ENCODE results near the gene APC.

The APC gene

GRCh38 chr5:112720576-112720975, 17.1 kb upstream of the APC start:
- no peaks in the 10 kb centered on the region for H3K9me3 ChIP-seq (ENCODE audit: control insufficient read depth, low read depth, low read length)
- H3K4me1 ChIP-seq (ENCODE audit: control insufficient read depth, low read depth, low read length) = peaks cover 11% of the 10 kb centered on the region
- H3K36me3 ChIP-seq (ENCODE audit: control insufficient read depth, low read depth, low read length) = no peaks in the 10 kb centered on the region
- no peak overlapping the region for H3K9ac ChIP-seq (ENCODE audit: low read length)
- no peak overlapping the region for H3K4me3 ChIP-seq (ENCODE audit: low read length)
- no peak overlapping the region for H3K27ac ChIP-seq (ENCODE audit: low read length)
- no peaks in the 10 kb centered on the region for H3K27me3 ChIP-seq (ENCODE audit: control insufficient read depth, insufficient read depth, low read length)

GRCh38 chr5:112724901-112725300, 12.8 kb upstream of the APC start:
- no peak overlapping the region for H3K27ac ChIP-seq (ENCODE audit: low read length)
- H3K4me1 ChIP-seq (ENCODE audit: control insufficient read depth, low read depth, low read length) = no peaks in the 10 kb centered on the region
- no peak overlapping the region for H3K4me3 ChIP-seq (ENCODE audit: low read length)
- no peaks in the 10 kb centered on the region for H3K36me3 ChIP-seq (ENCODE audit: control insufficient read depth, low read depth, low read length)
- H3K9me3 ChIP-seq (ENCODE audit: control insufficient read depth, low read depth, low read length) = no peaks in the 10 kb centered on the region
- H3K27me3 ChIP-seq (ENCODE audit: control insufficient read depth, insufficient read depth, low read length) = no peaks in the 10 kb centered on the region
- no peak overlapping the region for H3K9ac ChIP-seq (ENCODE audit: low read length)

GRCh38 chr5:112729630-112730029, 8.1 kb upstream of the APC start:
- no peaks in the 10 kb centered on the region for H3K4me1 ChIP-seq (ENCODE audit: control insufficient read depth, low read depth, low read length)
- no peaks in the 10 kb centered on the region for H3K9me3 ChIP-seq (ENCODE audit: control insufficient read depth, low read depth, low read length)
- H3K27me3 ChIP-seq (ENCODE audit: control insufficient read depth, insufficient read depth, low read length) = no peaks in the 10 kb centered on the region
- no peak overlapping the region for H3K4me3 ChIP-seq (ENCODE audit: low read length)
- H3K27ac ChIP-seq (ENCODE audit: low read length) = no peak overlapping the region
- H3K9ac ChIP-seq (ENCODE audit: low read length) = no peak overlapping the region
- no peaks in the 10 kb centered on the region for H3K36me3 ChIP-seq (ENCODE audit: control insufficient read depth, low read depth, low read length)

GRCh38 chr5:112732131-112732530, 5.6 kb upstream of the APC start:
- Histone ChIP-seq H3K9me3 (ENCODE audit: control insufficient read depth, low read depth, low read length) (no peaks in the 10 kb centered on the region), H3K9ac (ENCODE audit: low read length) (no peak overlapping the region), H3K4me1 (ENCODE audit: control insufficient read depth, low read depth, low read length) (peaks cover 3% of the 10 kb centered on the region), H3K36me3 (ENCODE audit: control insufficient read depth, low read depth, low read length) (no peaks in the 10 kb centered on the region), H3K4me3 (ENCODE audit: low read length) (no peak overlapping the region), H3K27me3 (ENCODE audit: control insufficient read depth, insufficient read depth, low read length) (no peaks in the 10 kb centered on the region), H3K27ac (ENCODE audit: low read length) (no peak overlapping the region)

GRCh38 chr5:112733586-112733985, 4.1 kb upstream of the APC start:
- no peak overlapping the region for H3K4me3 ChIP-seq (ENCODE audit: low read length)
- H3K9me3 ChIP-seq (ENCODE audit: control insufficient read depth, low read depth, low read length) = no peaks in the 10 kb centered on the region
- H3K9ac ChIP-seq (ENCODE audit: low read length) = no peak overlapping the region
- no peaks in the 10 kb centered on the region for H3K27me3 ChIP-seq (ENCODE audit: control insufficient read depth, insufficient read depth, low read length)
- H3K4me1 ChIP-seq (ENCODE audit: control insufficient read depth, low read depth, low read length) = peaks cover 8% of the 10 kb centered on the region
- no peaks in the 10 kb centered on the region for H3K36me3 ChIP-seq (ENCODE audit: control insufficient read depth, low read depth, low read length)
- no peak overlapping the region for H3K27ac ChIP-seq (ENCODE audit: low read length)

GRCh38 chr5:112734597-112734996, 3.1 kb upstream of the APC start:
- Histone ChIP-seq H3K36me3 (ENCODE audit: control insufficient read depth, low read depth, low read length) (no peaks in the 10 kb centered on the region), H3K27ac (ENCODE audit: low read length) (no peak overlapping the region), H3K9me3 (ENCODE audit: control insufficient read depth, low read depth, low read length) (no peaks in the 10 kb centered on the region), H3K4me1 (ENCODE audit: control insufficient read depth, low read depth, low read length) (peaks cover 10% of the 10 kb centered on the region), H3K27me3 (ENCODE audit: control insufficient read depth, insufficient read depth, low read length) (no peaks in the 10 kb centered on the region), H3K9ac (ENCODE audit: low read length) (no peak overlapping the region), H3K4me3 (ENCODE audit: low read length) (no peak overlapping the region)

GRCh38 chr5:112735702-112736101, 2.0 kb upstream of the APC start:
- Histone ChIP-seq H3K36me3 (ENCODE audit: control insufficient read depth, low read depth, low read length) (no peaks in the 10 kb centered on the region), H3K9me3 (ENCODE audit: control insufficient read depth, low read depth, low read length) (no peaks in the 10 kb centered on the region), H3K9ac (ENCODE audit: low read length) (no peak overlapping the region), H3K27me3 (ENCODE audit: control insufficient read depth, insufficient read depth, low read length) (no peaks in the 10 kb centered on the region), H3K4me1 (ENCODE audit: control insufficient read depth, low read depth, low read length) (peaks cover 10% of the 10 kb centered on the region), H3K4me3 (ENCODE audit: low read length) (no peak overlapping the region), H3K27ac (ENCODE audit: low read length) (no peak overlapping the region)

GRCh38 chr5:112737070-112737462, 619 bp upstream of the APC start:
- H3K36me3 ChIP-seq (ENCODE audit: control insufficient read depth, low read depth, low read length) = no peaks in the 10 kb centered on the region
- H3K4me1 ChIP-seq (ENCODE audit: control insufficient read depth, low read depth, low read length) = peaks cover 10% of the 10 kb centered on the region
- peak overlapping the region; percentile 86 for H3K4me3 ChIP-seq (ENCODE audit: low read length)
- H3K27ac ChIP-seq (ENCODE audit: low read length) = no peak overlapping the region
- no peaks in the 10 kb centered on the region for H3K27me3 ChIP-seq (ENCODE audit: control insufficient read depth, insufficient read depth, low read length)
- H3K9me3 ChIP-seq (ENCODE audit: control insufficient read depth, low read depth, low read length) = no peaks in the 10 kb centered on the region
- H3K9ac ChIP-seq (ENCODE audit: low read length) = peak overlapping the region; percentile 65

- H3K4me1 ChIP-seq (ENCODE audit: control insufficient read depth, low read depth, low read length) = peaks cover 10% of the 10 kb centered on the region
- peak overlapping the region; percentile 86 for H3K4me3 ChIP-seq (ENCODE audit: low read length)
- no peaks in the 10 kb centered on the region for H3K27me3 ChIP-seq (ENCODE audit: control insufficient read depth, insufficient read depth, low read length)
- H3K9me3 ChIP-seq (ENCODE audit: control insufficient read depth, low read depth, low read length) = no peaks in the 10 kb centered on the region
- peak overlapping the region; percentile 65 for H3K9ac ChIP-seq (ENCODE audit: low read length)
- H3K36me3 ChIP-seq (ENCODE audit: control insufficient read depth, low read depth, low read length) = no peaks in the 10 kb centered on the region
- H3K27ac ChIP-seq (ENCODE audit: low read length) = peak overlapping the region; percentile 14
Measured at GRCh38 chr5:112738191-112738560, 491 bp downstream of the APC start.

GRCh38 chr5:112742424-112742823, 4.7 kb downstream of the APC start:
- H3K27me3 ChIP-seq (ENCODE audit: control insufficient read depth, insufficient read depth, low read length) = no peaks in the 10 kb centered on the region
- H3K4me3 ChIP-seq (ENCODE audit: low read length) = no peak overlapping the region
- no peaks in the 10 kb centered on the region for H3K36me3 ChIP-seq (ENCODE audit: control insufficient read depth, low read depth, low read length)
- H3K9ac ChIP-seq (ENCODE audit: low read length) = no peak overlapping the region
- peaks cover 6% of the 10 kb centered on the region for H3K4me1 ChIP-seq (ENCODE audit: control insufficient read depth, low read depth, low read length)
- no peak overlapping the region for H3K27ac ChIP-seq (ENCODE audit: low read length)
- H3K9me3 ChIP-seq (ENCODE audit: control insufficient read depth, low read depth, low read length) = no peaks in the 10 kb centered on the region

- no peak overlapping the region for H3K4me3 ChIP-seq (ENCODE audit: low read length)
- peaks cover 1% of the 10 kb centered on the region for H3K4me1 ChIP-seq (ENCODE audit: control insufficient read depth, low read depth, low read length)
- H3K27ac ChIP-seq (ENCODE audit: low read length) = no peak overlapping the region
- no peaks in the 10 kb centered on the region for H3K36me3 ChIP-seq (ENCODE audit: control insufficient read depth, low read depth, low read length)
- no peaks in the 10 kb centered on the region for H3K27me3 ChIP-seq (ENCODE audit: control insufficient read depth, insufficient read depth, low read length)
- H3K9me3 ChIP-seq (ENCODE audit: control insufficient read depth, low read depth, low read length) = no peaks in the 10 kb centered on the region
- H3K9ac ChIP-seq (ENCODE audit: low read length) = no peak overlapping the region
Measured at GRCh38 chr5:112743631-112744030, 5.9 kb downstream of the APC start.

GRCh38 chr5:112752335-112752734, 14.7 kb downstream of the APC start:
- no peaks in the 10 kb centered on the region for H3K27me3 ChIP-seq (ENCODE audit: control insufficient read depth, insufficient read depth, low read length)
- no peak overlapping the region for H3K27ac ChIP-seq (ENCODE audit: low read length)
- H3K9ac ChIP-seq (ENCODE audit: low read length) = no peak overlapping the region
- no peaks in the 10 kb centered on the region for H3K4me1 ChIP-seq (ENCODE audit: control insufficient read depth, low read depth, low read length)
- no peaks in the 10 kb centered on the region for H3K36me3 ChIP-seq (ENCODE audit: control insufficient read depth, low read depth, low read length)
- no peak overlapping the region for H3K4me3 ChIP-seq (ENCODE audit: low read length)
- H3K9me3 ChIP-seq (ENCODE audit: control insufficient read depth, low read depth, low read length) = no peaks in the 10 kb centered on the region
